ENCODE results near the gene TP53I11. TPM values are rescaled to one million over a fixed set of nuclear protein-coding genes. Genes with fewer than 3 reads are reported as not detected.

The TP53I11 gene
- total and polyA plus RNA-seq, 2 donors (not counting 1 experiment from before 2014, with no cell fraction given), result 25.0 to 229 TPM

DNA sequence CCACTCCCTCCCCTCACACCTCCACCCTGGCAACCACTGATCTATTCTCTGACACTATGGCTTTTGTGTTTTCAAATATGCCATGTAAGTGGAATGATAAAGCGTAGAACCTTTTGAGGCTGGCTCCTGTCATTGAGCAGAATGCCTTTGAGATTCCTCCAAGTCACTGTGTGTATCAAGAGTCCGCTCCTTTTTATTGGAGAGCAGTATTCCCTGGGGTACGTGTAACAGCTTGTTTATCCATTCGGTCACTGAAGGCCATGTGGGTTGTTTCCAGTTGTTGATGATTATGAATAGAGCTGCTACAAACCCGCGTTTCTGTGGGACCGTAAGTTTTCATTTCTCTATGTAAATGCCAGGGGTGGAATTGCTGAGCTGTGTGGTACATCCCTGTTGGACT lies 10.3 kb downstream of the TP53I11 start:
- Mint-ChIP-seq H3K4me3 (no peak overlapping the region), H3K4me1 (peaks cover 68% of the 10 kb centered on the region), H3K9me3 (ENCODE audit: insufficient read depth) (no peaks in the 10 kb centered on the region), H3K27me3 (no peaks in the 10 kb centered on the region), H3K27ac (no peak overlapping the region)
- H4K20me1 ChIP-seq (ENCODE audit: control insufficient read depth, insufficient read depth, low read length, poor library complexity, severe bottlenecking), result peaks cover 37% of the 10 kb centered on the region
- WGBS (ENCODE audit: insufficient coverage), result 95% methylated on average over 6 of the region's 7 CpGs
- peaks cover 0 to 25% of the 10 kb centered on the region in 2 experiments for H3K36me3 ChIP-seq (replicated peaks in 1 of 2; ENCODE audit: control extremely low read depth in 1 of 2, control insufficient read depth in 1 of 2, extremely low read depth in 1 of 2, insufficient read depth in 2 of 2, low read length in 1 of 2)
- H2AFZ ChIP-seq (ENCODE audit: insufficient read depth, low read depth, low read length, poor library complexity, severe bottlenecking), result no peak overlapping the region
- H3K79me2 ChIP-seq (ENCODE audit: control insufficient read depth, insufficient read depth, low read length), result peaks cover 64% of the 10 kb centered on the region
- ChIA-PET CTCF (interaction anchor here (0.8 to 17.1 kb wide), 9 partner anchors 10 to 161 kb away, joined by 3 to 1701 read pairs (median 5); partner anchors contain the start of gene TP53I11), POLR2A (no interaction called here)
- H3K27ac ChIP-seq (ENCODE audit: low read length in 2 of 2), result no peak overlapping the region
- H3K27me3 ChIP-seq (replicated peaks in 1 of 4; ENCODE audit: control extremely low read depth in 1 of 4, control insufficient read depth in 3 of 4, insufficient read depth in 4 of 4, low read length in 3 of 4), result no peaks in the 10 kb centered on the region
- TF ChIP-seq CTCF (IDR thresholded peaks at IDR 0.05) (no peak), EZH2 (IDR thresholded peaks at IDR 0.05; ENCODE audit: borderline replicate concordance, insufficient read depth, low read depth, low read length, poor library complexity, severe bottlenecking) (no peak)
- peaks cover 52 to 74% of the 10 kb centered on the region in 2 donors for H3K4me1 ChIP-seq (ENCODE audit: control insufficient read depth in 2 of 2, insufficient read depth in 2 of 2, low read length in 2 of 2)
- no peaks in the 10 kb centered on the region for H3K9me3 ChIP-seq (ENCODE audit: control extremely low read depth in 1 of 3, control insufficient read depth in 2 of 3, insufficient read depth in 1 of 3, low read length in 2 of 3)
- no peak for DNase-seq
- H3K9ac ChIP-seq (ENCODE audit: low read length), result no peak overlapping the region
- no peak overlapping the region for H3K4me3 ChIP-seq (ENCODE audit: control extremely low read depth in 1 of 5, extremely low read depth in 1 of 5, insufficient read depth in 1 of 5, low read depth in 2 of 5, low read length in 4 of 5)
- no peak for ATAC-seq (ENCODE audit: low read depth)
- intact Hi-C loops (cut with micrococcal nuclease), result loop anchor here (10.0 kb wide), 2 partner anchors 336 to 376 kb away; partner anchors contain the start of gene CD82
- no peak overlapping the region for H3K4me2 ChIP-seq (replicated peaks; ENCODE audit: low read depth, low read length, poor library complexity, severe bottlenecking)

GRCh38 chr11:44939673-44940395 lies 10.8 kb downstream of the TP53I11 start:
- H3K4me3 ChIP-seq (ENCODE audit: control extremely low read depth in 1 of 5, extremely low read depth in 1 of 5, insufficient read depth in 1 of 5, low read depth in 2 of 5, low read length in 4 of 5), result no peak overlapping the region
- peak overlapping the region; percentile 53 for H3K27ac Mint-ChIP-seq
- H3K27me3 Mint-ChIP-seq, result no peaks in the 10 kb centered on the region
- H3K79me2 ChIP-seq (ENCODE audit: control insufficient read depth, insufficient read depth, low read length), result peaks cover 64% of the 10 kb centered on the region
- no peak overlapping the region for H3K9ac ChIP-seq (ENCODE audit: low read length)
- WGBS (ENCODE audit: insufficient coverage), result 76% methylated on average over 15 of the region's 22 CpGs
- intact Hi-C loops (cut with micrococcal nuclease), result loop anchor here (5.0 to 10.0 kb wide), 3 partner anchors 335 to 375 kb away; partner anchors contain the start of gene CD82
- H2AFZ ChIP-seq (ENCODE audit: insufficient read depth, low read depth, low read length, poor library complexity, severe bottlenecking), result no peak overlapping the region
- no peak overlapping the region for H3K4me3 Mint-ChIP-seq
- H3K9me3 Mint-ChIP-seq (ENCODE audit: insufficient read depth), result no peaks in the 10 kb centered on the region
- no peaks in the 10 kb centered on the region for H3K27me3 ChIP-seq (replicated peaks in 1 of 4; ENCODE audit: control extremely low read depth in 1 of 4, control insufficient read depth in 3 of 4, insufficient read depth in 4 of 4, low read length in 3 of 4)
- no peak overlapping the region for H3K27ac ChIP-seq (ENCODE audit: low read length in 2 of 2)
- no peak for TF ChIP-seq EZH2 (IDR thresholded peaks at IDR 0.05; ENCODE audit: borderline replicate concordance, insufficient read depth, low read depth, low read length, poor library complexity, severe bottlenecking)
- TF ChIP-seq CTCF (IDR thresholded peaks at IDR 0.05), result no peak
- peaks cover 0 to 26% of the 10 kb centered on the region in 2 experiments for H3K36me3 ChIP-seq (replicated peaks in 1 of 2; ENCODE audit: control extremely low read depth in 1 of 2, control insufficient read depth in 1 of 2, extremely low read depth in 1 of 2, insufficient read depth in 2 of 2, low read length in 1 of 2)
- peaks cover 47 to 68% of the 10 kb centered on the region in 2 donors for H3K4me1 ChIP-seq (ENCODE audit: control insufficient read depth in 2 of 2, insufficient read depth in 2 of 2, low read length in 2 of 2)
- H3K4me1 Mint-ChIP-seq, result peaks cover 62% of the 10 kb centered on the region
- ATAC-seq (ENCODE audit: low read depth), result no peak
- peak overlapping the region; percentile 18 for H3K4me2 ChIP-seq (replicated peaks; ENCODE audit: low read depth, low read length, poor library complexity, severe bottlenecking)
- POLR2A ChIA-PET, result interaction anchor here (1.6 kb wide), 1 partner anchor 9 kb away, joined by 4 read pairs; no protein-coding TSS in a partner anchor
- DNase-seq, result no peak
- CTCF ChIA-PET, result interaction anchor here (0.8 to 17.1 kb wide), 9 partner anchors 7 to 162 kb away, joined by 3 to 1701 read pairs (median 13); partner anchors contain the start of gene TP53I11
- peaks cover 37% of the 10 kb centered on the region for H4K20me1 ChIP-seq (ENCODE audit: control insufficient read depth, insufficient read depth, low read length, poor library complexity, severe bottlenecking)
- no peaks in the 10 kb centered on the region for H3K9me3 ChIP-seq (ENCODE audit: control extremely low read depth in 1 of 3, control insufficient read depth in 2 of 3, insufficient read depth in 1 of 3, low read length in 2 of 3)

Measured in B cell (primary cell).